Measurements from ENCODE around the gene ALDH3B2. TPM values are rescaled to one million over a fixed set of nuclear protein-coding genes. Genes with fewer than 3 reads are reported as not detected.
"Not testable (repeated sequence)": the region's sequence is repeated elsewhere in the genome, so short reads cannot be mapped to it uniquely, and the experiment has no call there.

Gene ALDH3B2
- total RNA-seq, 1 donor from 2014 or later: not detected

DNA sequence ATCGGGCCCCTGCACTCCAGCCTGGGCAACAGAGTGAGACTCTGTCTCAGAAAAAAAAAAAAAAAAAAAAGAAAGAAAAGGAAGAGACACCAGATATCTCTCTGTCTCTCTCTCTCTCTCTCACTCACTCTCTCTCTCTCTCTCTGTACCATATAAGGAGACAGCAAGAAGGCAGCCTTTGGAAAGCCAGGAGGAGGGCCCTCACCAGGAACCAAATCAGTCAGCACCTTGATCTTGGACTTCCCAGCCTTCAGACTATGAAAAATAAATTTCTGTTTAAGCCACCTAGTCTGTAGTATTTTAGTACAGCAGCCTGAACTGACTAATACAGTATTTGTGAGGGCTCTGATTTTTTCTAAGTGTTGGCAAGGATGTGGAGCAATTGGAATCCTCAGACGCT is 13.6 kb upstream of the ALDH3B2 start:
- no peak for DNase-seq (ENCODE audit: extremely low read depth, low read depth, low spot score)

DNA sequence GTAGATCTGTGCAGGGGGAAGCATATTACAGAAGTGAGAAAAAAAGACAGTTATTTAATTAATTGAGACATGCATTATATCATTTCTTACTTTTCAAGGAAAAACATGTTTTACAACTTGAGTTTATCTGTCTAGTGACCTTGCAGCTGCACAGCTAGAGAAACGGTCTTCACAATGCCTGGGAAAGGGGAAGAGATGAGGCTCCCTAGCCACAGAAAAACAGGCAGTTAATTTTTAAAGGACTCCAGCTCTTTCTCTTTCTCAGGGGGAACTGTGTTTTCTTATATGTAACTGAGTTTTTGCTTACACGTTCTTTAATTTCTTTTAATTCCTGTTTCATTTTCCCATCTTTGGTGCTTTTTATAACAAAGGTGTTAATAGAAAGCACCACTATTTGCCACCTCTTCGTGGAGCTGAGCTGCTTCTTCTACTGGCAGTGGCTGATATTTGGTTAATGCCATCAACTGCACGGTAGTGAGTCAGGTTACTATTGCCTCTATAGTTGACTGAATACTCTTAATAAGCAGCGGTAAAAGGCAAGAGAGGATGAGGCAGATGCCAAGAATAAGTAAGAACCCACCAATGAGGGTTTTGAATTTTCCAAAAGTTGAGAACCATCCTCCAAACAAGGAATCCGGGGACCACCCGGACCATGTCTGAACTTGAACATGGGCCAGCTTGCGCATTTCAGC is 11.4 kb upstream of the ALDH3B2 start:
- DNase-seq (ENCODE audit: extremely low read depth, low read depth, low spot score): not testable (repeated sequence)

- DNase-seq (ENCODE audit: extremely low read depth, low read depth, low spot score): not testable (repeated sequence)
These were observed 8.0 kb upstream of the ALDH3B2 start for GRCh38 chr11:67682126-67683034.

DNA sequence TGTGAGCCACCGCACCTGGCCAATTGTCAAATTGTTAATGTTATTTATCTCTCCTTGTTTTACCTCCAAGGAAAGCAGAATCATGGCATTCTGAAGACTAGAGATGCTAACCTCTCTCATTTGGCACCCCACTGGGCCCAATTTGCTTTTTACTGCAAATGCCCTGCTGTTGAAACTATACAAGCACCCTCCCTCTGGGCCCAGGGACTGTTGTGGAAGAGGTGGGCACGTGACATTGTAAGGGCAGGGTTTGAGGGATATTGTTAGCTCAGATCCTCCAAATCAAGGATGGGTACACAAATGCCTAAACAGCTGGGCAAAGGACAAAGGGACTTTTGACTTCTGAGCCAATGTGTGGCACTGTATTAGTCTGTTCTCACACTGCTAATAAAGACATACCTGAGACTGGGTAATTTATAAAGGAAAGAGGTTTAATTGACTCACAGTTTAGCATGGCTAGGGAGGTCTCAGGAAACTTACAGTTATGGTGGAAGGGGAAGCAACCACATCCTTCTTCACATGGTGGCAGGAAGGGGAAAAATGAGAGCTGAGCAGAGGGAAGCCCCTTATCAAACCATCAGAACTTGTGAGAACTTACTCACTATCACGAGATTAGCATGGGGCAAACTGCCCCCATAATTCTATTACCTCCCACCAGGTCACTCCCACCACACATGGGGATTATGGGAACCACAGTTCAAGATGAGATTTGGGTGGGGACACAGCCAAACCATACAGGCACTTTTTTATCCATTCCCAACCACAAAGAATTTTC is 6.5 kb upstream of the ALDH3B2 start:
- no peak for DNase-seq (ENCODE audit: extremely low read depth, low read depth, low spot score)

- DNase-seq (ENCODE audit: extremely low read depth, low read depth, low spot score): no peak
These were observed 780 bp upstream of the ALDH3B2 start for GRCh38 chr11:67675058-67675747.

GRCh38 chr11:67673902-67674301 is 521 bp downstream of the ALDH3B2 start:
- no peak for DNase-seq (ENCODE audit: extremely low read depth, low read depth, low spot score)

GRCh38 chr11:67673358-67673757 is 1.1 kb downstream of the ALDH3B2 start:
- DNase-seq (ENCODE audit: extremely low read depth, low read depth, low spot score): no peak

DNA sequence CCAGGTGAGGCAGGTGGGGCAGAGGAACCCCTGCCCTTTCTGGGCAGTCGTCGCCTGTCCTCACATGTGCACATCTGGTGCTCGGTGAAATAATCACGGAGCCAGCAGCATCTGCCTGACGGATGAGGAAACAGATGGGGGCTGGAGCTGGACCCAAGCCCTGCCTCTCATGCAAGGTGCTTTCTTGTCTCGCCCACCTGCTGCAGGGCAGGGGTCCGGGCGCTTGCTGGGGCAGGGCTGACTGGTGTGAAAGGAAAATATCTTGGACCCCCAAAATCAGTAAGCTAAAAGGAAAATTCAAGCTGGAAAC is 3.3 kb downstream of the ALDH3B2 start:
- DNase-seq (ENCODE audit: extremely low read depth, low read depth, low spot score): no peak

DNA sequence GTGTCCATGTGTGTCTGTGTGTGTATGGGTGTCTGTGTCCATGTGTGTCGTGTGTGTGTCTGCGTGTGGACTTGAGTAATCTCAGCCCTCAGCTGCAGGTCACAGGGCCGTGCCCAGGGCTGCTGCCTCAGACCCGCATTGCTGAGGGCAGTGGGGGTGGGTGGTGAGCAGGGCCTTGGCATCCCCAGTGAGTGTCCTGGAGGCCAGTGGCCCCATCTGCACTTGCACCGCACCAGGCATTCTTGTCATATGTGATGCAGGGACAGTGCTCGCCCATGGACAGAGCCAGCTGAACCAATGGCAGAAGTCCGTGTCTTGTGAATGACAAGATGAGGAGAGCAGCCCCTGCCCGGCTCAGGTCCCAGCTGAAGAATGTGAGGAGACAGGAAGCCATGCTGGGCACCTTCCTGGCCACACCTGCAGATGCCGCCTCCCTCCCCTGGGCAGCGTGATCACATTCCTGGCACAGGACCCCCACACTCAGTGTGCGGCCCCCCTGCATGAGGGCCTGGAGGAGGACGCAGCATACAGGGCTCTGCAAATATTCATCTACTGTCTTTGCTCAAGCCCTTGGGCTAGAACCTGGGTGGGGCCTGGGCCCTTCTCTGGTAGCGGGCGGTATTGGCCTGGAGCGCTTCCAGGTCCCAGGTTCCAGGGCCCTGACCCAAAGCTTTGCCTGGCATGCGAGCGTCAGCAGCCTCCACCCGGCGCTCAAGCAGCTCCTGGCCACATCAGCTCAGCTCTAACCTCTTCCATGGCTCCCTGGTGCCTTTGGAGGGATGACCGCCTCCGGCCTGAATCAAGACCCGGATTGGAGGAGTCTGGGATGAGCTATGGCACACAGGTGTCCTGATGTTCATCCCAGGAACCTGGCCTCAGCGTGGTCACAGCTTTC is 3.9 kb downstream of the ALDH3B2 start:
- no peak for DNase-seq (ENCODE audit: extremely low read depth, low read depth, low spot score)

DNA sequence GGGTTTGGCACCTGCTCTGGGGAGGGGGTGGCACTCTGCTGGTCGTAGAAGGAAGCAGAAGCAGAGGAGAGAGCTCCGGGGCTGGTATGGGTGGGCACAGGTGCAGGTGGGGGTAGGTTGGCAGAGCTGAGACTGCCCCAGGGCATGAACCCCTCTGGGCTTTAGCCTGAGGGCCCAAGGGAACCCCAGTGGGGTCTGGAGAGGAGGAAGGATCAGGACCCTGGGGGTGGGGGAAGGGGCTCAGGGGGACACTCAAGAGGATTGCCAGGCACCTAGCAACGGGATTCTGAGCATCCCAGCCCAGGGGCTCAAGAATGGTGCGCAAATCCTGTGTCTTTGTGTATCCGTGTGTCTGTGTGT is 6.3 kb downstream of the ALDH3B2 start:
- DNase-seq (ENCODE audit: extremely low read depth, low read depth, low spot score): no peak

DNA sequence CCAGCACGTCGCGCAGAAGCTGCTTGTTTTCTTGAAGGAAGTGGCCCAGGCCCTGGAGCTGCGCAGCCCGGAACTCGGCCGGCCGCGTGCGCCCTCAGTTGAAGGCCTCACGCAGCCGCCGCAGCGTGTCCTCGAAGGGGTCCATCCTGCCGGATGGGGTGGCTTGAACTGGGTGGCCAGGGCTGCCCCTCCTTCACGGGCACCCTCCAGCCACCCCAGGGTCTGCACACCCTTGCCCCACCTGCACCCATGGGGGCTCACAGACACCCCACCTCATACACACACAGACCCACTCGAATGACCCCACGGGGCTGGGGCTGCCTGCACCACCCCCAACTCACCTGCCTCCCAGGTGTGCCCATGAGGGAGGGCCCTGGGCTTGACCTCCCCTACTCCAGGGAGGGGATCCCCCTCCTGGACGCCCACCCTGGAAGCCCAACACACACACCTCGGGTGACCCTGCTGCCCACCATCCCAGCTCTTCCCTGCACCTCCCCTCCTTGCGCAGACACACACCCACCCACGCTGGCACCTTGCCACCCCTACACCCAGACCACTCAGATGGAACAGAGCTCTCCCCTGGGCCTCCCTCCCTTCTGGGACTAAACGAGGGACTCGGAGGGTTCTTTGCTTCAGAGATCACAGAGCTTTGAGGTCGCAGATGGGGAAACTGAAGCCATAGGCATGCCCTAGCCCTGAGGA is 6.8 kb downstream of the ALDH3B2 start:
- no peak for DNase-seq (ENCODE audit: extremely low read depth, low read depth, low spot score)

- DNase-seq (ENCODE audit: extremely low read depth, low read depth, low spot score): no peak
These were observed 7.5 kb downstream of the ALDH3B2 start for GRCh38 chr11:67666676-67667489.

DNA sequence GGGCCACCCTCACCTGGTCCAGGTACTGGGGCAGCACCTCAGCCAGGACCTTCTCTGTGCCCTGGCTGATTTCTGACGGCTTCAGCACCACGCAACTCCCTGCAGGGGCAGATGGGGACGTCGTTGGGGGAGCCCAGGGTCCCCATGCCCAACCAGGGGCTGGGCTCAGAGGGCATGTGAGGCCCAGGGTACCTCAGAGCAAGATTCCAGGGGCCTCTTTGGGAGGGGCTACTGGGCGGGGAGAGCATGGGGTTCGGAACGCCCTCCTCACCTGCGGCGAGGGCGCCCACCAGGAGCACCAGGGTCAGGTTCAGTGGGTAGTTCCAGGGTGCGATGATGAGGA is 8.1 kb downstream of the ALDH3B2 start:
- DNase-seq (ENCODE audit: extremely low read depth, low read depth, low spot score): no peak

GRCh38 chr11:67665541-67666302 is 8.7 kb downstream of the ALDH3B2 start:
- DNase-seq (ENCODE audit: extremely low read depth, low read depth, low spot score): no peak

GRCh38 chr11:67664696-67665540 is 9.5 kb downstream of the ALDH3B2 start:
- DNase-seq (ENCODE audit: extremely low read depth, low read depth, low spot score): no peak

GRCh38 chr11:67664213-67664585 is 10.2 kb downstream of the ALDH3B2 start:
- no peak for DNase-seq (ENCODE audit: extremely low read depth, low read depth, low spot score)

All from glomerular endothelial cell (primary cell).